Occipital lobe (tissue), 2 donors: ENCODE data around the gene SF3B3. TPM values are rescaled to one million over a fixed set of nuclear protein-coding genes. Genes with fewer than 3 reads are reported as not detected.
A peak's percentile ranks its signal among the peaks of the same experiment; 100 is the strongest.
"Not testable (repeated sequence)": the region's sequence is repeated elsewhere in the genome, so short reads cannot be mapped to it uniquely, and the experiment has no call there.

Source experiments
- DNase-seq: peaks from one replicate; lab custom pipeline; 2025; lab: John Stamatoyannopoulos, UW
- total RNA-seq: library from RNA; depleted of rRNA; stranded (reverse); fragments of >200 nt; gene quantifications from one replicate; pipeline ENCODE4 v1.2.3, GENCODE V29; 2014

Gene SF3B3
- total RNA-seq, 1 donor from 2014 or later, result 87.3 TPM

- no peak for DNase-seq
Observed at GRCh38 chr16:70565053-70565452, 41.4 kb downstream of the SF3B3 start.

GRCh38 chr16:70568601-70569237, 45.1 kb downstream of the SF3B3 start:
- DNase-seq, result no peak

- DNase-seq, result no peak
Observed at GRCh38 chr16:70569752-70570151, 46.1 kb downstream of the SF3B3 start.

- DNase-seq, result no peak
Observed at GRCh38 chr16:70570967-70571570, 47.5 kb downstream of the SF3B3 start.

- no peak for DNase-seq
Observed at GRCh38 chr16:70571623-70572022, 48.0 kb downstream of the SF3B3 start.

GRCh38 chr16:70572050-70572925, 48.7 kb downstream of the SF3B3 start:
- DNase-seq, result no peak

- DNase-seq, result no peak
Observed at GRCh38 chr16:70572926-70573270, 49.3 kb downstream of the SF3B3 start.

GRCh38 chr16:70573451-70574121, 50.0 kb downstream of the SF3B3 start:
- DNase-seq, result no peak

GRCh38 chr16:70574595-70575271, 51.1 kb downstream of the SF3B3 start:
- no peak for DNase-seq

GRCh38 chr16:70575376-70575775, 51.8 kb downstream of the SF3B3 start:
- DNase-seq, result no peak

GRCh38 chr16:70576431-70577255, 53.0 kb downstream of the SF3B3 start:
- no peak for DNase-seq

- DNase-seq, result peak; percentile 21
Observed at GRCh38 chr16:70577256-70577698, 53.7 kb downstream of the SF3B3 start.

- no peak for DNase-seq
Observed at GRCh38 chr16:70578035-70578434, 54.4 kb downstream of the SF3B3 start.

- no peak for DNase-seq
Observed at GRCh38 chr16:70579248-70579647, 55.6 kb downstream of the SF3B3 start.

- no peak for DNase-seq
Observed at GRCh38 chr16:70579648-70580630, 56.3 kb downstream of the SF3B3 start.

GRCh38 chr16:70582280-70582978, 58.8 kb downstream of the SF3B3 start:
- DNase-seq, result no peak

GRCh38 chr16:70586731-70587130, 63.1 kb downstream of the SF3B3 start:
- no peak for DNase-seq

GRCh38 chr16:70588565-70588964, 64.9 kb downstream of the SF3B3 start:
- no peak for DNase-seq

GRCh38 chr16:70589416-70589815, 65.8 kb downstream of the SF3B3 start:
- DNase-seq, result not testable (repeated sequence)
